ENCODE results near the gene SEL1L3.
A peak's percentile ranks its signal among the peaks of the same experiment; 100 is the strongest.

SEL1L3 gene

DNA sequence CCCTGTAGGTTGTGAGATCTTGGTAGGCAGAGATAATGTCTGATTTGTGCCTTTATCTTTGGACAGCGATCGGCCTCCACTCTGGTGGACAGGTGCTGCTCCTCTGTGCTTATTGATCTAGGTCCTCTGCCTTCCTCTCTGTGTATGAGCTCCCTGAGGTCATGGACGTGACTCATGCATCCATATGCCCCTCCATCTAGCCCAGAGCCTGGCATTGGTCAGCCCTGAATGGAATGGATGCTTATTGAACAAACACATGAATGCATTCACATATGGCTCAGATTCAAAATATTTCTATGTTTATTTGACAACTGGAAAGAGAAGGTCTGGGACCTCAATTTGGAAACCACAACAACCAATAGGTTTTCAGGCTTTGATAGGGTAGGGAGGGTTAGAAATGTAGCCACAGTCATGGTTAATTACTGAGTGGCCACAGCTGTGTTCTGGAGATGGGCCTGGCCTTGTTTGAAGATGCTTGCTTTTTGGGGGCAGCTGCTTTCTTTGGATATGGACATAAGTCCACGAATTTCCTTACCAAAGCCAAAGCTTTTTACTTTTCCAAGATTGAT is 76.2 kb downstream of the SEL1L3 start:
- DNase-seq = no peak

DNA sequence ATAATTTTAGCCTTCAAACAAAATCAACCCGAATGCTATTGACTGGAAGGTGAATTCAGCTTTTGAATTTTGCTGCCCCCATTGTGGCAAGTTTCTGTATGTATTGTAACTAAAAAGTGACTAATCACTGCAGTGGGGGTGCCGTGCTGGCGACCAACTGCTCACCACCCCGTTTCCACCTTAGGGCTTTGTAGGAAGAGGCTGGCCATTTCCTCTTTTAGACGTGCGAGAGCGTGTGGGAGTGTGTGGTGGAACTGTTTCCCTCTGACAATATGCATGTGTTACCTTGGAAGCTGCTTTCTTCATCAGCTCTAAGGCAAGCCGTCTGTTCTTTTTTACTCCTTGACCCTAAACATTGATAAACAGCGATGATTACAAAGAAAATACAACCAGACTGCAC is 78.8 kb downstream of the SEL1L3 start:
- no peak for DNase-seq

DNA sequence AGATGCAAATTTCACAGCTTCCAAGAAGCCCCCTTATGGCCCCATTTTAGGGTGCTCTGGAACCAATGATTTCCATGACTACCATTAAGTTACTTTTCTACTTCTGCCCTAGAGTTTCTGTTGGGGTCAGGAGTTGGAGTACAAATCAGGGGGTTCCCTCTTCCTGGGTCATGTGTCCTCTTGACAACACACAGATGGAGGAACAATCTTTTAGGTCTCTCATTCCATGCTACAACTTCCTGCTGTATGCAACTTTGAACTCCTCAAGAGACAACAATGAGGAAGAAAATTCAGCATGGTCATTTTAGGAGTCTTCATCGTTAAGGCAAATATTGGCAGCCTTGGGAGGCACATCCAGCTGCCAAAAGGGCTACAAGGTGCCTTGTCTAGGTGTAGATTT is 79.7 kb downstream of the SEL1L3 start:
- DNase-seq = no peak

DNA sequence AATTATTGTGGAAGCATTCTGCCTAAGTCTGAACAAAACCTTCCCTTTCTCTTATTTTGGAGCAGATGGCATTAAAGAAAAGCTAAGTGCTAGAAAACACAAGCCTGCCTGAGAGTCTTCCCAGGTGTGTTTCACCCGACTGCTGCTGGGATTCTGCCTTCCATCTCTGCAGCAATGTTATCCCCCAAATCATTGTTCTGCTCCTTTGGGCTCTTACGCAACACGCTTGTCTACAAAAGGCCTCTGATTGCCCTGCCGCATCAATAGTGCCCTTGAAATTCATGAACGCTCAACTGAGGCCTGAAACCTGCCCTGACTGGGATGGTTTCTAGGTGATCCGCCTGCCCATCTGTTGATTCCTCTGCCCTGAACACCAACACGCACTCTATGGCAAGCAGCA is 80.3 kb downstream of the SEL1L3 start:
- DNase-seq = no peak

DNA sequence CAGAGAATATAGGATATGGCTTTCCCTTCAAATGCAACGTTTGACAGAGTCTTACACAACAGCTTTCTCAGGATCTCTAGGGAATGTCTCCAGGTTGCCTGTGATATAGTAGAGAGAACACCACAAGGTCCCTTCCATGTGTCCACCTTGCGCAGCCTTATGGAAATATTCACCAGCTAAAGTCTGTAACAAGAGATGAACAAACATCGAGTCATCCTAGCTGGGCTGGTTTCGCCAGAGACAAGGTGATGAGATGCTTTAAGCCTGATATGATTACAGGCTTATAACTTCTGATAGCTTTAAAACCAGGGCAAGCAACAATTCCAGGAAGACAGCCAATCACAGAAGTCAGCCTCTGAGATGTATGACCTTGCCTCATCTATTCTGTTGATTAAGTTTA is 83.8 kb downstream of the SEL1L3 start:
- DNase-seq = no peak

DNA sequence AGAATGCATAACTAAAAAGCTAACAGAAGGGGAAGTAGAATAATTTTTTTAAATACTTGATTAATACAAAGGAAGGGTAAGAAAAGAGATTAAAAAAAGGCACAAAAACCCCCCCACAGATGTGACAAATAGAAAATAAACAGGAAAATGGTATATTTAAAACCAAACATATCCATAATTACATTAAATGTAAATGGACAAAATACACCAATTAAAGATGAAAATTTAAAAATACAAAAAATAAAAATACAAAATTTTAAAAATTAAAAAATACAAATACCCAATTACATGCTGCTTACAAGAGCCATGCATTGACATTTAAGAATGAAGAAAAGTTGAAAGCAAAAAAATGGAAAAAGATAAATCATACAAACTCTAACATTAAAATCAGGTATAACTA is 86.0 kb downstream of the SEL1L3 start:
- no peak for DNase-seq

DNA sequence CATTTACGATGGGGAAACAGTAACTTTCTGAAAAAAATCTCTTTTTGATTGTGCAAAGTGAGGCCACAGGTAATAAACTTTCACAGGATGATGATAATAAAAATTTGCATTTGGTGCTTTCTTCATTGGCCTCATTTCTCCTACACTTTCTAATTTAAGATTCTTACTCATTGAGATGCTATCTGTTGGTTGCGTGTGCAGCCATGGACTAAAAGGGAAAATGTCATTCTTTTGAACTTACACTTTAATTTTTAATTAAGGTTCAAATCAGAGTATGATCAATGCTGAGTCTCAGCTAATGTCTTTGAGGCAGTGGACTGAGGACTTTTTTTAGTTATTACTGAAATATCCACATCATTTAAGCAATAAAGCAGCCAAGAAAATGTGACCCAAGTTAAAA is 87.6 kb downstream of the SEL1L3 start:
- no peak for DNase-seq

DNA sequence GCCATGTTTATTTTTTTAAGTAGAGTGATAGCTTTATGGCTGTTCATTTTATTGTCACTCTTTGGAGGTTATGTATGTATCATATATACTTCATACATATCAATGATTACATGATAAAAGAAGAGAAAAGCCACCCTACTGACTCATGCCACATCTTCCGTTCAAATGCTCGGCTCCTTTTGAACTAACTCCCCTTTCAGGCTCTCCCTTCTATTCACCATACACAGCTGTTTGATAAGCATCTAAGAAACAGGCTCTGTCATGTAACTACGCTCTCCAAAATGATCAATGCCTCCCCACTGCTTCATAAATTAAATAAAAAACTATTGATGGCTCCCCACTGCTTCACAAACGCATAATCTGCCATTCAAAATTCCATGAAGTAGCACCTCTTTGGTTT is 89.4 kb downstream of the SEL1L3 start:
- DNase-seq = no peak

DNA sequence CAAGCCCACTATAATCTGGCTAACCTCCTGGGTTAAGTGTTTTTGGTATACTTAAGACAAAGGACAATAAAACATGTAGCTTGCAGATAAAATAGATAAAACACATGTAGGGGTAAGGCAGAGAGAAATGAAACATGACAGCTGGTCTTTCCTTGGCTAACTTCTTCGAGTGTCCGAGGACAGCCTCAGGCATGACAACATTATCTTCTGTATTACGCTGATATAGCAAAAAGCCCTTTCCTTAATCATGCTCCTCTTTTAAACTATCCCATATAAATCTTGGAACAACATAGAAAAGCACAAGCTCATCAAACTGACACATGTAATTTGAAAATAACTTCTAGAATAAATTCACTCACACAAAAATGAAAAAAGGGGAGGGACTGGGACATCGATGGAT is 91.1 kb downstream of the SEL1L3 start:
- no peak for DNase-seq

DNA sequence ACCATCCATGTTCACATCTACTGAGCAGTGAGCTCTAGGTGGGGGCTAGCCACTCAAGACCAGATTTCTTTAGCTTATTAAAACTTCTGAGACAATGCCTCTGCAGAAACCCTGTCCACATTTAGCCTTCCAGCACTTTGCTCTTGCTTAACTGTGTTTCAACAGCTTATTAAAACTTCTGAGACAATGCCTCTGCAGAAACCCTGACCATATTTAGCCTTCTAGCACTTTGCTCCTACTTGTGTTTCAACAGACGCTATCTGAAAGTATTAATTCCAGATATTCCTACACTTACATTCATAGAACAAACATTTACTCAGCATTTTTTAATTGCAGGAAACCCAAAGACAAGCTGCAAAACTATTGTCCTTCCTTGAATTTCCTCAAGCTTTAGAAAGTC is 91.9 kb downstream of the SEL1L3 start:
- DNase-seq = no peak

DNA sequence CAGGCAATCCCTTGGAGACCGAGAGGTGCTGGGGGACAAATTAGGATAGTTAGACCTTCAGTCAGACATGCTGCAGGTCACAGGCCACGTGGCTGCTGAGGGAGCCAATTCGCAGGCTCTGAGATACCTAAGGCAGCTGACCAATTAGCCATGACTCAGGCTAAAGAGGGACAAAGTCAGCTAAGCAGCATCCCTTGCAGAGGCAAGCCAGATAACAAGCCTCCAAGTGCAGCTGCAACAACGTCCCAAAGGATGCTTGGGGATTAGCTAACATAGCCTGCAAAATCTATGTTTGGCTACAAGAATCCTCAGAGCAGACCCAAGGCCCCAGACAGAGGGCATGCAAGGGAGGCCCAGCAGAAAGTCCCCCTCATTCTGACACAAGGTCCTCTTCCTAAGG is 93.5 kb downstream of the SEL1L3 start:
- no peak for DNase-seq

DNA sequence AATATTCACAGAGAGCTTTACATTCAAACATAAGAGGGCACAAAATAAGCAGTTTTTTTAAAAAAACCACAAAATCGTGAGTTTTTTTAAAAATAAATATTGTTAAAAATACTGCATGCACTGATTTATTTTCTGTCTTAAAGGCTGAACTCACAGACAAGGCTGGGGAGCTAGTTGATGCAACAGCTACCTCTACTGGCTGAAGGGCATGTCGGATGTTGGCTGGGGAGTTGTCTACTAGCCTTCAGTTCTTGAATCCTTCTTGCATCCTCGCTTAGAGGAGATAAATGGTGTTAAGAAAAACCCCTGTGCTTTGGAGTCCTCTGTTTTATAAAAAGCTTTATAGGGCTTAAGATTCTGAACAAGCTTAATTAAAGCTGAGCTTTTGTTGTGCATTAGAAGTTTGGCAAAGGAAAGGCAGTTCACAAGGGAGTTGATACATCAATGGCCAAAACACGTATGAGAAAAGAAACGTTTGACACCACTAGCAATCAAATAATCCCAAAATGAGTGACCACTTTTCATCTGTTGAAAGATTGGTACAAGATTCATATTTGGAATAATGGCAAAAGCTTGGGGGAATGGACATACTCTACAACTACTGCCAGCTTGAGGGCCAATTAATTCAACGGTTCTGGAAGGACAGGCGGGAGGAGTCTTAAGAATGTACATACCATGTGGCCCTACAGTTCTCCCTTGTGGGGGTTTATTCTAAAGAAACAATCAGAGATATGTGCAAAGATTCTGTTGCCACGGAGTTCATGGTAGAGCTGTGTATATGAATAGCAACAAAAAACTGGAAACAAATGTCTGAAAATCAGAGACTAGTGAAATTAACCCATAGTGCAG is 94.7 kb downstream of the SEL1L3 start:
- DNase-seq = peak in 1 of 2 experiments; percentile 64

DNA sequence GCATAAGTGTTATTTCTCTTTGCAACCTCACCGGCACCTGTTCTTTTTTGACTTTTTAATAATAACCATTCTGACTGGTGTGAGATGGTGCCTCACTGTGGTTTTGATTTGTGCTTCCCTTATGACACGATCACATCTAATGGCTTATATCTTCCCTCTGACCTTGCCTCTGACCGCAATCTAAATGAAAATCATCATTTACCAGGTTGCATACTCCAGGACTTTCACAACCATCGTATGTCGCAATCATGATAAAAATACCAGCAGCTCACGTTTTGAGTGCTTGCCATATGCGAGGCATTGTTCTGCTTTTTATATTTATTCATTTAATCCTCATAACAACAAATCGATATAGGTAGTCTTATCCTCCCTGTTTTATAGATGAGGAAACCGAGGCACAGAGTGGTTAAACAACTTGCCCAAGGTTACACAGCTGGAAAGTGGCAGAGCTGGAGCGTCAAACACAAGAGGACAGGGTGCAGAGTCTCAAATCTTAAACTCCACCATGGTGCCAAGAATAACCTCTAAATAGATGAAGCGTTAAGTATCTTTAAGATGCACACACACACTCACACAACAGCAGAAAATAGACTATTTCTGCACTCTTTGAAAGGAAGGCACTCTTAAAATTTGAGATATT is 102.2 kb downstream of the SEL1L3 start:
- DNase-seq = no peak

DNA sequence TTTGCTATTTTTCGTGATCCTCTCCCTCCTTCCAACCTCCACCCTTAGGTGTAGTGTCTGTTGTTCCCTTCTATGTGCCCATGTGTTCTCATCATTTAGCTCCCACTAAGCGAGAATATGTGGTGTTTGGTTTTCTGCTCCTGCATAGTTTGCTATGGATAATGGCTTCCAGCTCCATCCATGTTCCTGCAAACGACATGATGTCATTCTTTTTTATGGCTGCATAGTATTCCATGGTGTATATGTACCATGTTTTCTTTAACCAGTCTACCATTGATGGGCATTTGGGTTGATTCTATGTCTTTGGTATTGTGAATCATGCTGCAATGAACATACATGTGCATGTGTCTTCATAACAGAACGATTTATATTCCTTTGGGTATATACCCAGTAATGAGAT is 102.7 kb downstream of the SEL1L3 start:
- no peak for DNase-seq

DNA sequence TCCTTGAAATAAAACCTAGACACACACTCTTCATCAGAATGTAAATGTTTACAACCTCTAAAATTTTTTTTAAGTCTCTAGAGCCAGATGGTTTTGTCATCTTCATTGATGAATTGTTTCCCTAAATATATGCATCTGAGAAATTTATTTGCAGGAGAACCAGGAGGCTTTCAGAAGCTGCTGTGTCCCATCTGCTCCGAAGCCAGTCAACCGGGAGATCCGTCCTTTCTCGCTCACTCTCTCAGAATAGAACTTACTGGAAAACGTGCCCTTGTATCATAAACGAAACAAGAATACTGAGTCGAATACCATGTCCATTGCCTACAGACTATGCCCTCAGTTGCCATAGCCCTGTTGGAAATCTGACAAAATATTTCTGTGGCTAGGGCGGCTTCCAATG is 103.7 kb downstream of the SEL1L3 start:
- no peak for DNase-seq

DNA sequence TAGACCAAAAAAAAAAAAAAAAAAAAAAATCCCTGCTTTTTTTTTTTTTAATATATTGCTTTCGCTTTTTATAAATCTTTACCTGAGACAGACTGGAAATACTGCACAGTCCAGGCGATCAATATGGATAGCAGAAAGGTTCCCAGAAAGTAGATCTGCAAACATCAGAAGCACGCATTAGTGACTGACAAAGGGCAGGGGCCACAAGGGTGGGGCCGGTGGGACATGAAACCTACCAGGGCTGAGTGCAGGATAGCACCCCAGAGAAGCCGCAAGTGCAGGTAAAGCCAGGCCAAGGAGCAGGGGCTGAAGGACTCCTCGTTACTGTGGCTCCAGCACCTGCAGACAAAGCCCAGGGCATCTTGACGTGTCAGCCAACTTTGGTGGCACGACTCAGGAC is 105.3 kb downstream of the SEL1L3 start:
- DNase-seq = no peak

DNA sequence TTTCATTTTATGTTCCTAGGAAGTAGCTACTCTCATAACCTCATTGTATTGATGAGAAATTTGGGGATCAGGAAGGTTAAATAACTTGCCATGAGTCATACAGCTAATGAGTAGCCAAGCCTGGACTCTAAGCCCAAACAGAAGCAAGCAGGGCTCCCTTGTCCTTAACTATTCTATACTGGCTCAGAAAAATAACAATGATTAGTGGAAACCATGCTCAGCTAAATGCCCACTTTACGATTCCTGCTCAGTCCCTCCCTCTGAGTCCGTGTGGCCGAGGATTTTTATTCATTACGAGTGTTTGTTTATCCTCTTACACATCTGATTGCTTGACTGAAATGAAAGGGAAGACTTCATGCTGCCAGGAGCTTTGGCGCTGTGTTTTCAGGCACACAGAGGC is 106.3 kb downstream of the SEL1L3 start:
- DNase-seq = no peak

DNA sequence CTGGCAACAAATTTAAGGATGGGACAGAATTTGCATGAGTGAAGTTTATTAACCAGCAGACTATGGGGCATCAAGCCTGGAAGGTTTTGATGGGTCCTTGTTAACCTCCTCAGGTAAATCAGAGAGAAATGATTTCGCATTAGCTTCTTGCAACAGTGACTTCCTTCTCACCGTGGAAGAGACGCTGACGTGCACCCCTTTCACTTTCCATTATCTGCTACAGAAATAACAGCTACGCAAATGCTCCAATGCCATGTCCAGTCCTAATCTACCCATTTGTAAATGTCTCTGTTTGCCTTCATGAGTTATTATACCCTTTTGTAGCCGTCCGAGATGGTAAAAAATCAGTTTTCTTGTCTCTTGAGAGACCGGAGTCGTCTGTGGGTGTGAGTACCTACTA is 106.9 kb downstream of the SEL1L3 start:
- DNase-seq = no peak

DNA sequence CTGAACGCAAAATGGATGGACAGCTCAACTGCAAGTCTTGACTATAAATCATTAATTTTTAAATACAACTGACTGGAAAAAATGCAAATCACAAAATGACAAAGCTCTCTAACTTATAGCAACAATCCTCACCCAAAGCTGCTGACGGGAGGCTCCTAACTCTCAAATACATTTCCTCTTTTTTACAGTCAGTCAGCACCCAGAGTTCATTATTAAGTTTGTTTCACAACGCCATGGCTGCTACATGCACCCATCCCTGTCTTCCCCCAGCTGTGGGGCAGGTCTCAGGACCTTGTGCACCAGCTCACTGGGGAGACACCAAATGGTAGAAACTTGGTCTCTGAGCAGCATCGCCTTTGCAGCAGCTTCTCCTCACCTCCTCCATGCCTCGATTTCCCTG is 109.5 kb downstream of the SEL1L3 start:
- no peak for DNase-seq

DNA sequence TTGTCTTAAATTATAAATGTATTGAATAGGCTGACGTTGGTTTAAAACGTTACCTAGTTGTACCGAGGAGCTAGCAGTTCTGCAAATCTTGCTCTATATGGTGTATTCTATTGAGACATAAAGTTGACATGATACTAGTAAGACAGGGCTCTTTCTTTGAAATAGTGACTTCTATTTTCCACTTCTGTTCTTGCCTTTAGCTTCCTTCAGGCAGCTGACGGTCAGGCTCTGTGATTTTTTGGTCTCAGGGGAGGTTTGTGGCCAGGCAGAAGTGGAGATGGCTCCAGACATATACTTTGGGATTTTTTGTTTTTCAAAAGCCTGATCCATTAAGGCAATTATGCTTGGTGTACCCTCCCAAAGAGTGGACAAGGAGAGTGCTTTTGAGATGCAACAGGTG is 111.9 kb downstream of the SEL1L3 start:
- no peak for DNase-seq

DNA sequence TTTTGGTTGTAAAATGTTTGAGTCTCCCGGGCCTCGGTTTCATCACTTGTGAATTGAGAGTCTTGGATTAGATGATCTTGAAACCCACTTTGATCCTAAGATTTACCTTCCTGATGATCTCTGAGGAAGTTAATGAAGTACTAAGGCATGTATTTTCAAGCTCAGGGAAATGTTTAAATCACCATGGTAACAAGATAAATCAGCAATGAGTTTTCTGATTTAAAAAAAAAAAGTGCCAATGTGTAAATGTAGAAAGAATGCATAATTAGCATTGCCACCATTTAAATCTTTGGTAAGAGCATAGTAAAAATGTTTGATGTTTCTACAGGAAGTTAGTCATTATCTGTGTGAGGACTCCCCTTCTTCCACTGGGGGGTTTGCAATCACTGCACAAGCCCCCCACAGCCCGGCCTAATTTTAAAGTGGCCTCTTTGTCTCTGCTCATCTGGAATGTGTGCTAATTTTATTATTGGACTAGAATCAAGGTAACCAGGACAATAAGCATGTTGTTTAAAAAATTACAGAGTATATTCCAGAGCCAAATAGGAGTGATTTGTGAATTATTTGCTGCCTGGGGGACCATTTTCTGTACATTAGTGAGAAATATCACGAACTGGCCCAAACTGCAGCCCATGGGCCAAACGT is 113.5 kb downstream of the SEL1L3 start:
- DNase-seq = no peak

DNA sequence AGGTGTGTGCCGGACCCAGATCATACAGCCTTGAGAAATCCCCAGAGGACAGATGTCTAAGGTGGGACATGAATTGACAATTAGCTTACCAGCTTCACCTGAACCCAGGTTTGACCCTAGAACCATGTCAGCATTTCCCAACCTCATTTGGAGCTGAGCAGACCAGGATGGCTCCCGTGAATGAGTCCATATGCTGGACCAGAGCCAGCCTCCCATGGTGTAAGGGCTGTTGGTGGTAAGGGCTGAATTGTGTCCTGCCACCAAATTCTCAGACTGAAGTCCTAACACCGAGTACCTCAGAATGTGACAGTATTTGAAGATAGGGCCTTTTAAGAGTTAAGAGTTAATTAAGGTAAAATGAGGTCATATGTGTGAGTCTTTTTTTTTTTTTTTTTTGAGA is 118.8 kb downstream of the SEL1L3 start:
- no peak for DNase-seq

DNA sequence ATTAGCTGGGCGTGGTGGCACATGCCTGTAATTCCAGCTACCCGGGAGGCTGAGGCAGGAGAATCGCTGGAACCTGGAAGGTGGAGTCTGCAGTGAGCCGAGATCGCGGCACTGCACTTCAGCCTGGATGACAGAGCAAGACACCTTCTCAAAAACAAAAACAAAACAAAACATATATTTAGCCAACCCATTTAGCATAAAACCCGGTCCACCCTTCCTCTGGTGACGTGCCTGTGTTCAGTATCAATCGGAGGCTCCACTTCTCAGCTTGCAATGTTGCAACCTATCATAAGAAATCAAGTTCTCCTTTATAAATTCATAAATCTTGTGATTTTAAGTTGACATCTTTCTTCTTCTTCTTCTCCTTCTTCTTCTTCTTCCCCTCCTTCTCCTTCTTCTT is 133.2 kb downstream of the SEL1L3 start:
- no peak for DNase-seq

DNA sequence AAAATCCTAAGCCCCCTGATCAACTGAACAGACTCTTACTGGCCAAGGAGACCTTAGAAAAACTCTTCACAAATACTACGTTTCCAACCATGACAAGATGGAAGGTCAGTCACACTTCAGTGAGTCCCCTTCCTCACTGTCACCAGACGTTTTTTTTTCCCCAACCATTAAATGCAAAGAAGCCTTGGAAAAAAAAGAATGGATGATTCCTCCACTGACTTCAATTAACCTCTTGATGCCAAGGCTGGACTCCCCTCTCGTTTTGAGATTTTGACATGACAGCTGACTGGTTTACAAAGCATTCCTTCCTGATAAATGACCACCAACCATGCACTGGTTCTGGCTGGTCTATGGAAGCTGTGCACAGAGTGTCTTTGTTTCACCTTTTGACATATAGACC is 133.9 kb downstream of the SEL1L3 start:
- no peak for DNase-seq
